Measurements from ENCODE around the gene AKT3.

DNA sequence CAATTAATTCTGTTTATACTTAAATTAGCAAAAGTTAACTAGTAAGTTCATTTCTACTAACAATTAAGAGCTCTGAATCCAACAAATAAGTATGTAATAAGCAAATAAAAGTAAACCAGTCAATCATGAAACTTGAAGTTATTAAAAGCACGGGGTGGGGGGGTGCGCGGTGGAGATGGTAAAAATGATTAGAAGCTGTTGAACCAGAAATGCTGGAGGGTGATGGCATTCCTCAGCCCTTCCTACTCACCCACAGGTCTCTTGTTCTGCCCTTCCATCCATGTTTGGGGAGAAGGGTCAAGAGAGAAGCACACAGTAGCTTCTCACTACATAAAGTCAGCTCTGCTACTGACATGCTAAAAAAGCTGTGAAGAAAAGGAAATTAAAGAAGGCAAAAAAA, 63.5 kb downstream of the AKT3 start:
- TF ChIP-seq, protein P1, sequence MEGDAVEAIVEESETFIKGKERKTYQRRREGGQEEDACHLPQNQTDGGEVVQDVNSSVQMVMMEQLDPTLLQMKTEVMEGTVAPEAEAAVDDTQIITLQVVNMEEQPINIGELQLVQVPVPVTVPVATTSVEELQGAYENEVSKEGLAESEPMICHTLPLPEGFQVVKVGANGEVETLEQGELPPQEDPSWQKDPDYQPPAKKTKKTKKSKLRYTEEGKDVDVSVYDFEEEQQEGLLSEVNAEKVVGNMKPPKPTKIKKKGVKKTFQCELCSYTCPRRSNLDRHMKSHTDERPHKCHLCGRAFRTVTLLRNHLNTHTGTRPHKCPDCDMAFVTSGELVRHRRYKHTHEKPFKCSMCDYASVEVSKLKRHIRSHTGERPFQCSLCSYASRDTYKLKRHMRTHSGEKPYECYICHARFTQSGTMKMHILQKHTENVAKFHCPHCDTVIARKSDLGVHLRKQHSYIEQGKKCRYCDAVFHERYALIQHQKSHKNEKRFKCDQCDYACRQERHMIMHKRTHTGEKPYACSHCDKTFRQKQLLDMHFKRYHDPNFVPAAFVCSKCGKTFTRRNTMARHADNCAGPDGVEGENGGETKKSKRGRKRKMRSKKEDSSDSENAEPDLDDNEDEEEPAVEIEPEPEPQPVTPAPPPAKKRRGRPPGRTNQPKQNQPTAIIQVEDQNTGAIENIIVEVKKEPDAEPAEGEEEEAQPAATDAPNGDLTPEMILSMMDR (conservative IDR thresholded peaks at IDR 0.05), result no peak
- TF ChIP-seq EZH2 (IDR thresholded peaks at IDR 0.05; ENCODE audit: low read depth), result no peak

Data from PC-9 (cell line).